Muscle layer of duodenum (tissue), 2 donors: ENCODE data around the gene ZIC2.
"Not testable (repeated sequence)": the region's sequence is repeated elsewhere in the genome, so short reads cannot be mapped to it uniquely, and the experiment has no call there.

Experiments
- H3K27ac ChIP-seq: one replicate; pipeline ENCODE4 v1.7.0; 2013; ENCODE audit warnings: mild to moderate bottlenecking, low read length
- H3K27me3 ChIP-seq: one replicate; pipeline ENCODE4 v1.7.0; 2013; ENCODE audit warnings: low read depth, mild to moderate bottlenecking, control low read depth, low read length
- H3K36me3 ChIP-seq, 2 donors: one replicate each; pipeline ENCODE4 v1.7.0; 2013; ENCODE audit warnings: low read length in 2 of 2, control low read depth in 1 of 2, mild to moderate bottlenecking in 1 of 2; ENCODE audit not compliant: insufficient read depth in 2 of 2, control insufficient read depth in 1 of 2
- H3K4me1 ChIP-seq, 2 donors: one replicate each; pipeline ENCODE4 v1.7.0; 2013; ENCODE audit warnings: low read length in 2 of 2, mild to moderate bottlenecking in 2 of 2, control low read depth in 1 of 2, moderate library complexity in 1 of 2; ENCODE audit not compliant: insufficient read depth in 2 of 2, control insufficient read depth in 1 of 2
- H3K4me3 ChIP-seq, 2 donors: one replicate each; pipeline ENCODE4 v1.7.0; 2013; ENCODE audit warnings: low read length in 2 of 2, low read depth in 1 of 2, mild to moderate bottlenecking in 1 of 2
- H3K9me3 ChIP-seq, 2 donors: one replicate each; pipeline ENCODE4 v1.7.0; 2013; ENCODE audit warnings: low read length in 2 of 2, control low read depth in 1 of 2, mild to moderate bottlenecking in 1 of 2; ENCODE audit not compliant: control insufficient read depth in 1 of 2
- donor health status: healthy.

Gene ZIC2

DNA sequence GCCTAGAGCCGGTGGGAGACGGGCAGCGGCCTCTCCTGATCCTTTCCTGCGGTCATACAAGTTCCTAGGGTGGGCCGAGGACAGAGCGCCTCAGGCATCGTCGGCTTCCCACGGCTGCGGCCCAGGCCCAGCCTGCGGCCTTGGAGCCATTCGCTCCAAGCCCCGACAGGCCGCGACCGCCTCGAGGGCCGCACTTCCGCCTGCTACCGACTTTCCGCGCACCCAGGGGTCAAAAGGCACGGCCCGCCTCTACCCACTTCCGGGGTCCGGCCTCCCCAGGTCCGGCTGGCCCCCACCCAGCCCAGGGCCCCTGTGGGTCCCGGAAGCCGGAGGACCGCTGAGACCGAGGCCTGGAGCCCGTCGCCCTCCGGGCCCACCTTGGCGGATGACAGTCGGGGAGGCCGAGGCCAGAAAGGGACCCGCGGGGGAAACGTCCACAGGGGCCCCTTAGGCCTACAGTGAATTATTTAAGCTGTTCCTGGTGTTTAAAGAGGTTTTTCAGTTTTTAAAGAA, 16.2 kb downstream of the ZIC2 start:
- peaks cover 0 to 7% of the 10 kb centered on the region in 2 donors for H3K4me1 ChIP-seq
- H3K27ac ChIP-seq: no peak overlapping the region
- no peak overlapping the region for H3K4me3 ChIP-seq
- H3K27me3 ChIP-seq: peaks cover 57% of the 10 kb centered on the region
- peaks cover 2 to 15% of the 10 kb centered on the region in 2 donors for H3K9me3 ChIP-seq
- no peaks in the 10 kb centered on the region for H3K36me3 ChIP-seq

DNA sequence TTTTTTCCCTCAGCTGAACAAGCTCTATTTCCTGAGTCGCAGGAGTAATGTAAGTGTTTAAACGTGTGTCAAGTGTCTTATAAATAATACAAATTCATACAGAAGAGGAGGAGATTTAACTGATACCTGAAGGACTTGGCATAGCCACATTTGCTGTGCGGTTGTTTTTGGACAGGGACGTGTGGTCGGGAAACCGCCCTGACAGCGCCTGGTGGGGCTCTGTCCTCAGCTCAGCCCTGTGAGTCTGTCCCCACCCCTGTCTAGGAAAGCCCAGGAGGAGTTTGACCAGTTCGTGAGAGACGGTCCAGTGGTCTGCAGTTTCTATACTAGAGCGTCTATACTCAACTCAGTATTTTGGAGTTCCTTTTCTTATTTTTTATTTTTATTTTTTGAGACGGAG, 16.7 kb downstream of the ZIC2 start:
- H3K27ac ChIP-seq: no peak overlapping the region
- no peaks in the 10 kb centered on the region for H3K36me3 ChIP-seq
- H3K4me3 ChIP-seq: no peak overlapping the region
- peaks cover 2 to 15% of the 10 kb centered on the region in 2 donors for H3K9me3 ChIP-seq
- peaks cover 0 to 7% of the 10 kb centered on the region in 2 donors for H3K4me1 ChIP-seq
- peaks cover 52% of the 10 kb centered on the region for H3K27me3 ChIP-seq

GRCh38 chr13:100014621-100015020, 33.0 kb downstream of the ZIC2 start:
- H3K27ac ChIP-seq: no peak overlapping the region
- no peaks in the 10 kb centered on the region for H3K9me3 ChIP-seq
- no peak overlapping the region for H3K4me3 ChIP-seq
- no peaks in the 10 kb centered on the region for H3K27me3 ChIP-seq
- no peaks in the 10 kb centered on the region for H3K4me1 ChIP-seq
- no peaks in the 10 kb centered on the region for H3K36me3 ChIP-seq

DNA sequence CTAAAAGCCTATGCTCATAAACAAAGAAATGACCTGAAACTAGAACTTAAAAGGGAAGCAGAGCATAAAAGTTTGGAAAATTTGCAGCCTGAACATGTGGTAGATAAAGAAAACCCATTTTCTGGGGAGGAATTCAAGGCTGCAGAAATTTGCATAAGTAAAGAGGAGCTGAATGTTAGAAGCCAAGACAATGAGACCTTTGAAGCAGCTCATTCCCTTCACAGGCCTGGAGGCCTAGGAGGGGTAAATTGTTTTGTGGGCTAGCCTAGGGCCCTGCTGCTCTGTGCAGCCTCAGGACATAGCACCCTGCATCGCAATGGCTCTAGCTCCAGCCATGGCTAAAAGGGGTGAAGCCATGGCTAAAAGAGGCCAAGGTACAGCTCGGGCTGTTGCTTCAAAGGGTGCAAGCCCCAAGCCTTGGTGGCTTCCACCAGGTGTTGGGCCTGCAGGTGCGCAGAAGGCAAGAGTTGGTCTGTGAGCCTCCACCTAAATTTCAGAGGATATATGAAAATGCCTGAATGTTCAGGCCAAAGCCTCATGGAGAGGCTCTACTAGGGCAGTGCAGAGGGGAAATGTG, 38.3 kb downstream of the ZIC2 start:
- no peaks in the 10 kb centered on the region for H3K36me3 ChIP-seq
- no peak overlapping the region for H3K27ac ChIP-seq
- no peaks in the 10 kb centered on the region for H3K4me1 ChIP-seq
- no peak overlapping the region for H3K4me3 ChIP-seq
- no peaks in the 10 kb centered on the region for H3K9me3 ChIP-seq
- no peaks in the 10 kb centered on the region for H3K27me3 ChIP-seq

GRCh38 chr13:100022798-100023197, 41.2 kb downstream of the ZIC2 start:
- H3K9me3 ChIP-seq: no peaks in the 10 kb centered on the region
- no peak overlapping the region for H3K27ac ChIP-seq
- no peaks in the 10 kb centered on the region for H3K27me3 ChIP-seq
- H3K4me1 ChIP-seq: no peaks in the 10 kb centered on the region
- no peak overlapping the region for H3K4me3 ChIP-seq
- no peaks in the 10 kb centered on the region for H3K36me3 ChIP-seq

GRCh38 chr13:100024023-100024422, 42.4 kb downstream of the ZIC2 start:
- no peak overlapping the region for H3K4me3 ChIP-seq
- no peaks in the 10 kb centered on the region for H3K9me3 ChIP-seq
- H3K27ac ChIP-seq: no peak overlapping the region
- no peaks in the 10 kb centered on the region for H3K27me3 ChIP-seq
- H3K4me1 ChIP-seq: no peaks in the 10 kb centered on the region
- H3K36me3 ChIP-seq: no peaks in the 10 kb centered on the region

DNA sequence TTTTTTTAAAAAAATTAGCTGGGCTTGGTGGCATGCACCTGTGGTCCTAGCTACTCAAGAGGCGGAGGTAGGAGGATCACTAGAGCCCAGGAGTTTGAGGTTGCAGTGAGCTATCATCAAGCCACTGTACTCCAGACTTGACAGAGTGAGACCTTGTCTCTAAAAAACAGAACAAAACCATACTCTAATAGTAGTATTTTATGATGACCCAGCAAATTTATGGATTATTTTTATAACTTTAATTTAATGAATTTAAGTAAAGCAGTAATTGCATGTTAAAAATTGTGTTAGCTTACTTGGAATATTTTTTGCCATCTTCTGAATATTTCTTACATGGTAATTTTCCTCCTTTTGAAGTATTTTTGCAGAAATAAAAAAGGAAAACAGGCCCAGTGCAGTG, 48.3 kb downstream of the ZIC2 start:
- Histone ChIP-seq H3K27ac (no peak overlapping the region), H3K27me3 (no peaks in the 10 kb centered on the region), H3K4me3 (no peak overlapping the region), H3K4me1 (no peaks in the 10 kb centered on the region), H3K36me3 (no peaks in the 10 kb centered on the region), H3K9me3 (no peaks in the 10 kb centered on the region)

DNA sequence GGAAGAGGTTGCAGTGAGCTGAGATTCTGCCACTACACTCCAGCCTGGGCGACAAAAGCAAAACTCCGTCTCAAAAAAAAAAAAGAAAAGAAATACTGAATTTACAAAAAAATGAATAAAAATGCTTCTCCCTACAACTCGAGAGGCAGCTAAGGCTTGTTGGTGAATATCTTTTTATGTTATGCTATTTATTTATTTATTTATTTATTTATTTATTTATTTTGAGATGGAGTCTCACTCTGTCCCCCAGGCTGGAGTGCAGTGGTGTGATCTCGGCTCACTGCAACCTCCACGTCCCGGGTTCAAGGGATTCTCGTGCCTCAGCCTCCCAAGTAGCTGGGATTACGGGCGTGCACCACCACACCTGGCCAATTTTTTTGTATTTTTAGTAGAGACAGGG, 51.1 kb downstream of the ZIC2 start:
- H3K9me3 ChIP-seq, H3K4me1 ChIP-seq, H3K4me3 ChIP-seq, H3K27me3 ChIP-seq, H3K27ac ChIP-seq, H3K36me3 ChIP-seq: not testable (repeated sequence)

DNA sequence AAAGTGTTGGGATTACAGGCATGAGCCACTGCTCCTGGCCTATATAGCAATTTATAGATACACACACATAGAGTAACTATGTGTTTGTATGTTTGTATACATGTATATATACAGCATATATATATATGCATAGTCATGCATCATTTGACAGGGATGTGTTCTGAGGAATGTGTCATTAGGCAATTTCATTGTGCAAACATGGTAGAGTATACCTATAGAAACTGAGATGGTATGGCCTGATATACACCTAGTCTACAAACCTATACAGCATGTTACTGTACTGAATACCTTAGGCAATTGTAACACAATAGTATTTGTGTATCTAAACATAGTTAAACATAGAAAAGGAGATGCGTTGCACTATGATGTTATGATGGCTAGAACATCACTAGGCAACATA, 54.4 kb downstream of the ZIC2 start:
- Histone ChIP-seq H3K9me3 (no peaks in the 10 kb centered on the region), H3K4me3 (no peak overlapping the region), H3K27ac (no peak overlapping the region), H3K4me1 (no peaks in the 10 kb centered on the region), H3K36me3 (no peaks in the 10 kb centered on the region), H3K27me3 (no peaks in the 10 kb centered on the region)
